Measurements from ENCODE around the gene TIPIN. TPM values are rescaled to one million over a fixed set of nuclear protein-coding genes. Genes with fewer than 3 reads are reported as not detected.
A peak's percentile ranks its signal among the peaks of the same experiment; 100 is the strongest.

The TIPIN gene
- polyA plus RNA-seq, 2 donors, result 6.3 to 7.7 TPM

DNA sequence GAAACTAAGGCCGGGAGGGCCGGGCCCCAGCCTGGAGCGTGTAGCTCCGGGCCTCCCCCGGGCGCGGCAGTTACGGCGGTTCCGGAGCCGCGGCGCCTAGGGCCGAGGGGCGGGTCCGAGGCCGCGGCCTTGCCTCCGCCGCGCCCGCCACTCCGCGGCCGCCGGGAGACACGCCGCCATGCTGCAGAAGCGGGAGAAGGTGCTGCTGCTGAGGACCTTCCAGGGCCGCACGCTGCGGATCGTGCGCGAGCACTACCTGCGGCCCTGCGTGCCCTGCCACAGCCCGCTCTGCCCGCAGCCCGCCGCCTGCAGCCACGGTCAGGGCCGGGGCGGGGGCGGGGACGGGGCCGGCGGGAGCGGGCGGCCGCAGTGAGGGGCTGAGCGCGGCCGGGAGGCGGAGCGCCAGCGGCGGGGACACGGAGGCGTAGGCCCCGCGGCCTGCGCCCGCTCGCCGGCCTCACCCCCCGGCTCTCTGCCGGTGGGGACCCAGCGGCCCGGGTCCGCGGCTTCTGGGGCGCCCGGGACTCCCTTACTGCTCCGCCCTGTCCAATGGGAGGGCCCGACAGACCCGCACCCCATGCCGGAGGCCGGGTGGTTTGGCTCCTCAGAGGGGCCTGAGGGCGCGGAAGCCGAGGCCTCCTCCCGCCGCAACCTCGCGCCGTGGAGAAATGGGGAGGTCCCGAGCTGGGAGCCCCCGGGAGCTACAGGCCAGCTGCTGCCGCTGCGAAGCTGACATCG is 62.9 kb downstream of the TIPIN start, which contains the start of gene DIS3L:
Gene DIS3L (plus strand): TSS at position 150 of the 738 bp plus-strand sequence. CDS start 29 bp downstream, at position 179.
- no peaks in the 10 kb centered on the region for H3K36me3 ChIP-seq (ENCODE audit: control insufficient read depth in 2 of 2, insufficient read depth in 2 of 2, low read length in 1 of 2)
- 0% methylated on average over 64 to 92 of the region's 92 CpGs for WGBS, 2 donors
- peak within 1 kb of the TSS; percentile 95 to 97 for H3K27ac ChIP-seq (ENCODE audit: low read depth in 2 of 2, low read length in 1 of 2)
- no peaks in the 10 kb centered on the region for H3K27me3 ChIP-seq (ENCODE audit: control insufficient read depth in 1 of 2, insufficient read depth in 2 of 2, low read length in 2 of 2)
- H3K4me3 ChIP-seq (ENCODE audit: low read depth in 1 of 2, low read length in 2 of 2), result peak within 1 kb of the TSS; percentile 75 to 80
- peaks cover 0 to 3% of the 10 kb centered on the region in 2 donors for H3K4me1 ChIP-seq (ENCODE audit: control insufficient read depth in 2 of 2, insufficient read depth in 2 of 2, low read length in 1 of 2)
- no peaks in the 10 kb centered on the region for H3K9me3 ChIP-seq (ENCODE audit: control insufficient read depth in 2 of 2, insufficient read depth in 1 of 2, low read depth in 1 of 2, low read length in 1 of 2)

DNA sequence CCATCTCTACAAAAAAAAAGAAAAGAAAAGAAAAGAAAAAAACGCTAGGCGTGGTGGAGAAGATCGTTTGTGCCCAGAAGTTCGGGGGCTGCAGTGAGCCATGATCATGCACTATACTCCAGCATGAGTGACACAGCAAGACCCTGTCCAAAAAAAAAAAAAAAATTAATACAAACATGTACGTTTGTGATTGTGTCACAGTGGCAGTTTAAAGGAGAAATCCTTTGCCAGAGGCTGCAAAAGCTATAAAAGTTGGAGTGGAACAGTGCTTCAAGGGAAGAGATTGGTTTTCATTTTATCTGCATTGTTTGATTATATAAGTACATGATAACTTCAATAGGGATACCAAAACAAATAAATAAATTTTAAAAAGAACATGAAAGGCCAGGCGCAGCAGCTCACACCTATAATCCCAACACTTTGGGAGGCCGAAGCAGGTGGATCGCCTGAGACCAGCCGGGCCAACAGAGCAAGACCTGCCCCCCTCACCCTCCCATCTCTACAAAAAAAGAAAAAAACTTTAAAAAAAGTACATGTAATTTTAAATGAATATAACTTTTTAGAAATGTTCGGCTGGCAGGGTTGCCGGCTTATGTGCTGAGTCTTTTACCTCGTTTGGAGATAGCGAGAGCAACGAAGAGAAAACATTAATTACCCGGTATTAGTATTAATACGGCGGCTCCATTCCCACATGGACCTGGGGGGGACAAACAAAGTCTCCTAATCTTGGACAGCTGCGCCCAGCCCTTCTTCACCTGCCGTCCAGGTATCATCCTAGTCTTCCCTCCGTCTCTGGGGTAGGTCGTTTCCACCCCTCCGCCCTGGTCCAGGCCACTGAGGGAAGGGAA is 63.7 kb downstream of the TIPIN start:
- WGBS, 2 donors, result 13 to 16% methylated on average over 22 of the region's 22 CpGs

DNA sequence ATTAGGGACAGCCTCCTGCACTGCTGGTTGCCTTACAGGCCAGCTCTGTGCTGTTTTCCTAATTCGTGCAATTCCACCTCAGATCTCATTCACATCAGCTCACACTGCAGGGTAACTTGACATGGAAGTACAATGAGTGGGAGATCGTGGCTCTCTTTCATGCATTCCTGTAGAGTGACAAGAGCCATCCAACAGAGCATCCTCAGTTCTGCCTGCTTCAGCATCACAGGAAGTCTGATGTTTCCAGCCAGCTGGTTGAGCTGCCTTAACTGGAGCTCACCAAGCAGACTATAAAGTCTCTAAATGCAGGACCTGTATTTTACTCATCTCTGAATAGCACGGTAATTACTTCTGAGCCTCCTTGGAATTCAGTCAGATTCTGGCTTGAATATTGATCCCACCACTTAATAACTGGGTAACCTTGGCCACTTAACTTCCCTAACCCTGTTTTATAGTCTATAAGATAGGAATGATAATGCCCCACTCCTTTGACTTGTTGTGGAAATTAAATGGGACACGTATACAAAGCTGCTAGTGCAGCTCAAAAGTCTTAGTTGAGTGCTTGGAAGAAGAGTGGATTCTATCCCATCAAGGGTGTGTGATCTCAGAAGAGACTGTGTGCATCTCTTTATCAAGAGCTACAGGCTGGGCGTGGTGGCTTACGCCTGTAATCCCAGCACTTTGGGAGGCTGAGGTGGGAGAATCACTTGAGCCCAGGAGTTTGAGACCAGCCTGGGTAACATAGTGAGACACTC is 64.5 kb downstream of the TIPIN start:
- Histone ChIP-seq H3K36me3 (ENCODE audit: control insufficient read depth in 2 of 2, insufficient read depth in 2 of 2, low read length in 1 of 2) (no peaks in the 10 kb centered on the region), H3K4me1 (ENCODE audit: control insufficient read depth in 2 of 2, insufficient read depth in 2 of 2, low read length in 1 of 2) (peaks cover 0 to 3% of the 10 kb centered on the region in 2 donors), H3K4me3 (ENCODE audit: low read depth in 1 of 2, low read length in 2 of 2) (no peak overlapping the region), H3K27me3 (ENCODE audit: control insufficient read depth in 1 of 2, insufficient read depth in 2 of 2, low read length in 2 of 2) (no peaks in the 10 kb centered on the region), H3K27ac (ENCODE audit: low read depth in 2 of 2, low read length in 1 of 2) (no peak overlapping the region), H3K9me3 (ENCODE audit: control insufficient read depth in 2 of 2, insufficient read depth in 1 of 2, low read depth in 1 of 2, low read length in 1 of 2) (no peaks in the 10 kb centered on the region)
- 64 to 81% methylated on average over 6 of the region's 6 CpGs for WGBS, 2 donors

More for the DNA sequence above, 63.7 kb downstream of the TIPIN start:
- Histone ChIP-seq H3K4me3 (ENCODE audit: low read depth in 1 of 2, low read length in 2 of 2) (peak overlapping the region; percentile 75 to 80), H3K9me3 (ENCODE audit: control insufficient read depth in 2 of 2, insufficient read depth in 1 of 2, low read depth in 1 of 2, low read length in 1 of 2) (no peaks in the 10 kb centered on the region), H3K36me3 (ENCODE audit: control insufficient read depth in 2 of 2, insufficient read depth in 2 of 2, low read length in 1 of 2) (no peaks in the 10 kb centered on the region), H3K27ac (ENCODE audit: low read depth in 2 of 2, low read length in 1 of 2) (peak overlapping the region; percentile 95 to 97), H3K4me1 (ENCODE audit: control insufficient read depth in 2 of 2, insufficient read depth in 2 of 2, low read length in 1 of 2) (peaks cover 0 to 3% of the 10 kb centered on the region in 2 donors), H3K27me3 (ENCODE audit: control insufficient read depth in 1 of 2, insufficient read depth in 2 of 2, low read length in 2 of 2) (no peaks in the 10 kb centered on the region)

DNA sequence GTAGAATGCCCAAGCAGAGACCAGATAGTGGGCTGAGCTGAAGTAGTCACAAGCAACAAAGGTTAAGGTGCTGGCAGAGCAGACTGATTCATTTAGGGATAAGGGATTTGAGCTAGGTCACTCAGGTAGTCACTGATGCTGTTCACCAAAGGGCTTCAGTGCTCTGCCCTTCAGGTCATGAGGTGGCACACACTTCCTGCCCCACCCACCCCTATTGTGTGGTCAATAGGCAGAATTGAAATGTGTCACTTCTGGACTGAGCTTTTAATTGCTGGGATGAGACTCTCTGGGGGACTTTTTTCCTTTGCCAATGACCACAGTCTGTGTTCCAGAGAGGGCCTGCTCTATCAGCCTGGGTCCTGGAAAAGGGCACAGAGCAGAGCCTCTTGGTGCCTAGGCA is 66.0 kb downstream of the TIPIN start:
- Histone ChIP-seq H3K27me3 (ENCODE audit: control insufficient read depth in 1 of 2, insufficient read depth in 2 of 2, low read length in 2 of 2) (no peaks in the 10 kb centered on the region), H3K27ac (ENCODE audit: low read depth in 2 of 2, low read length in 1 of 2) (no peak overlapping the region), H3K4me3 (ENCODE audit: low read depth in 1 of 2, low read length in 2 of 2) (no peak overlapping the region), H3K4me1 (ENCODE audit: control insufficient read depth in 2 of 2, insufficient read depth in 2 of 2, low read length in 1 of 2) (peaks cover 0 to 3% of the 10 kb centered on the region in 2 donors), H3K36me3 (ENCODE audit: control insufficient read depth in 2 of 2, insufficient read depth in 2 of 2, low read length in 1 of 2) (no peaks in the 10 kb centered on the region), H3K9me3 (ENCODE audit: control insufficient read depth in 2 of 2, insufficient read depth in 1 of 2, low read depth in 1 of 2, low read length in 1 of 2) (no peaks in the 10 kb centered on the region)

DNA sequence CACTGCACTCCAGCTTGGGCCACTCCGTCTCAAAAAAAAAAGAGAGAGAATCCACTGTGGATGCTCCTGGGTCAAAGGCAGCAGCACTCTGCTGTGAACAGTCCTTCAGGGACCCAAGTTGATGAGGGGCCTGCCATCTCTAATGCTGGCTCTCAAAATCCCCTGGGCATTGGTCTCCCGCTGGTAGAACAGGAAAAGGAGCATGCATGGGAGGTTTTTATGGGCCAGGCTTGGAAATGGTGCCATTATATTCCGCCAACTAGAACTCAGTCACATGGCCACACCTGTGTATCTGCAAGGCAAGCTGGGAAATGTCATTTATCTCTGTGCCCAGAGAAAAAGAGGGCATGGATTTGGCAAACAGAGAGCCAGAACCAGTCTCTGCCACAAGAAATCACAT is 66.5 kb downstream of the TIPIN start:
- H3K4me1 ChIP-seq (ENCODE audit: control insufficient read depth in 2 of 2, insufficient read depth in 2 of 2, low read length in 1 of 2), result peaks cover 0 to 3% of the 10 kb centered on the region in 2 donors
- no peaks in the 10 kb centered on the region for H3K27me3 ChIP-seq (ENCODE audit: control insufficient read depth in 1 of 2, insufficient read depth in 2 of 2, low read length in 2 of 2)
- 88 to 97% methylated on average over 3 of the region's 3 CpGs for WGBS, 2 donors
- no peaks in the 10 kb centered on the region for H3K9me3 ChIP-seq (ENCODE audit: control insufficient read depth in 2 of 2, insufficient read depth in 1 of 2, low read depth in 1 of 2, low read length in 1 of 2)
- H3K4me3 ChIP-seq (ENCODE audit: low read depth in 1 of 2, low read length in 2 of 2), result no peak overlapping the region
- no peak overlapping the region for H3K27ac ChIP-seq (ENCODE audit: low read depth in 2 of 2, low read length in 1 of 2)
- H3K36me3 ChIP-seq (ENCODE audit: control insufficient read depth in 2 of 2, insufficient read depth in 2 of 2, low read length in 1 of 2), result no peaks in the 10 kb centered on the region

DNA sequence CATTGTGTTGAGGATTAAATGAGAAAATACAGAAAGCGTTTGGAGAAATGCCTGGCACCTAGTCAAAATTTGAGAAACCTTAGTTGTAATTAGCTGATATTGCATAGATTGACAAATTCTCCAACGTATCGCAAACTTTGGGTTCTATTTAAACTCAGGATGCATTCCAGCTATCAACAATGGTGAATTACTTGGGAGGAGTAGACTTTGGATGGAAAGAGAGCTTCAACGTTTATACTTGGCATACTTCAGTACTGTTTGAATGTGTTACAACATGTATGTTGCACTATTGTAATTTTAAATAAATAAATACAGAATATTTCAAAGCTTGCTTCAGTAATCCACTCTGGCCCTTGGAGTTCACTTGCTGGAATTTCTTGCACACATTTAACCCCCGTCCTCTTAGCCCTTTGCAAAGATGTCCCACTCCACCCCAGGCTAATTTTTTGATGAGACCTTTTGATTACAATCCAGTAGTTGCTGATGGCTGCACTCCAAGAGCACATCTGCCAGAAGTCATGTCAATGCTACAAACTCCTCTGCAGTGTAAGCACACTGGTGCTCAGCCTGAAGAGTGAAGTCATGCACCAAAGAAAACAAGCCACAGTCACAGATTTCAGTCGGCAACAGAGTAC is 67.8 kb downstream of the TIPIN start:
- Histone ChIP-seq H3K4me1 (ENCODE audit: control insufficient read depth in 2 of 2, insufficient read depth in 2 of 2, low read length in 1 of 2) (peaks cover 0 to 3% of the 10 kb centered on the region in 2 donors), H3K4me3 (ENCODE audit: low read depth in 1 of 2, low read length in 2 of 2) (no peak overlapping the region), H3K36me3 (ENCODE audit: control insufficient read depth in 2 of 2, insufficient read depth in 2 of 2, low read length in 1 of 2) (no peaks in the 10 kb centered on the region), H3K27me3 (ENCODE audit: control insufficient read depth in 1 of 2, insufficient read depth in 2 of 2, low read length in 2 of 2) (no peaks in the 10 kb centered on the region), H3K27ac (ENCODE audit: low read depth in 2 of 2, low read length in 1 of 2) (no peak overlapping the region), H3K9me3 (ENCODE audit: control insufficient read depth in 2 of 2, insufficient read depth in 1 of 2, low read depth in 1 of 2, low read length in 1 of 2) (no peaks in the 10 kb centered on the region)
- 34 to 53% methylated on average over 6 of the region's 6 CpGs for WGBS, 2 donors

DNA sequence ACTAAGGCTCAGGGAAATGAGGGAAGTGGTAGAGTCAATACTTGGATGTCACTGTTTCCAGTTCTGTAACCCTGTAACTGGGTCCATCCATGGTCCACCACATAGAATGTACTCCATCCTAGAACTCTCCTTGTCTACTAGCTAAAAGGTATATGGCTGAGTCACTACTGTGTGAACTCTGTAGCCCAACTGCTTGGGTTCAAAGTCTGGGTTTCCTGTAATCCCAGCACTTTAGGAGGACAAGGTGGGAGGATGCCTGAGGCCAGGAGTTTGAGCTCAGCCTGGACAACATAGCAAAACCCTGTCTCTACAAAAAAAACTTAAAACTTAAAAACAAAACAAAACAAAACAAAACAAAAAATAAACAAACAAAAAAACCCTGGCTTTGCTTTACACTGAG is 68.4 kb downstream of the TIPIN start:
- Histone ChIP-seq H3K27me3 (ENCODE audit: control insufficient read depth in 1 of 2, insufficient read depth in 2 of 2, low read length in 2 of 2) (no peaks in the 10 kb centered on the region), H3K27ac (ENCODE audit: low read depth in 2 of 2, low read length in 1 of 2) (no peak overlapping the region), H3K4me1 (ENCODE audit: control insufficient read depth in 2 of 2, insufficient read depth in 2 of 2, low read length in 1 of 2) (peaks cover 0 to 3% of the 10 kb centered on the region in 2 donors), H3K9me3 (ENCODE audit: control insufficient read depth in 2 of 2, insufficient read depth in 1 of 2, low read depth in 1 of 2, low read length in 1 of 2) (no peaks in the 10 kb centered on the region), H3K36me3 (ENCODE audit: control insufficient read depth in 2 of 2, insufficient read depth in 2 of 2, low read length in 1 of 2) (no peaks in the 10 kb centered on the region), H3K4me3 (ENCODE audit: low read depth in 1 of 2, low read length in 2 of 2) (no peak overlapping the region)

DNA sequence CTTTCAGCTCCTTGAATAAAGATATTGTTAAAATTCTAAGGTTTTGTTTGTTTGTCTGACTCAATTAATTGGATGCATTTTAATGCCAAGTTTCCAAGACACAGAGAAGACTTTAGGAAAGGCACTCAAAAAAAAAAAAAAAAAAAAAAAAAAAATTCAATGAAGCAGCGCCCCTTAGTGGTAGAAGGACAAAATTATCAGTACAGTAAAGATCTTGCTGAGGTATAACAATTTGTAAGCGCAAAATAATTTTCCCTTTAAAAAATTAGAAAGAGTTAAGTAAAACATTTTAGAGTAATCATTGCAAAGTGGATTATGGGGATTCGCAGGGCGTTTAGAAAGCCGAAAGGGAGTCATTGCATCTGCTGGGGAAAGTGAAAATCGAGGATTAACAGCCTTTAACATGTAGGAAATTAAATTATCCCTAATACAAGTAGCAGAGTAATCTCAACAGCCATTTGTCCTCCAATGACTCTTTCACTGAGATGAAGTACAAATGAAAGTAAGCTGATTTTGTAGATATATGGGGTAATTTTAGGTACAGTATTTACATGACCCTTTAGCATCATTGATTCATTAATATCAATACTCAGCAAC is 68.9 kb downstream of the TIPIN start:
- 6 to 13% methylated on average over 6 of the region's 6 CpGs for WGBS, 2 donors
- no peaks in the 10 kb centered on the region for H3K36me3 ChIP-seq (ENCODE audit: control insufficient read depth in 2 of 2, insufficient read depth in 2 of 2, low read length in 1 of 2)
- H3K27me3 ChIP-seq (ENCODE audit: control insufficient read depth in 1 of 2, insufficient read depth in 2 of 2, low read length in 2 of 2), result no peaks in the 10 kb centered on the region
- H3K9me3 ChIP-seq (ENCODE audit: control insufficient read depth in 2 of 2, insufficient read depth in 1 of 2, low read depth in 1 of 2, low read length in 1 of 2), result no peaks in the 10 kb centered on the region
- H3K4me1 ChIP-seq (ENCODE audit: control insufficient read depth in 2 of 2, insufficient read depth in 2 of 2, low read length in 1 of 2), result peaks cover 0 to 3% of the 10 kb centered on the region in 2 donors
- H3K27ac ChIP-seq (ENCODE audit: low read depth in 2 of 2, low read length in 1 of 2), result no peak overlapping the region
- no peak overlapping the region for H3K4me3 ChIP-seq (ENCODE audit: low read depth in 1 of 2, low read length in 2 of 2)
